ENCODE data around the gene NPY4R2.
"Not testable (repeated sequence)": the region's sequence is repeated elsewhere in the genome, so short reads cannot be mapped to it uniquely, and the experiment has no call there.

The NPY4R2 gene, protein sequence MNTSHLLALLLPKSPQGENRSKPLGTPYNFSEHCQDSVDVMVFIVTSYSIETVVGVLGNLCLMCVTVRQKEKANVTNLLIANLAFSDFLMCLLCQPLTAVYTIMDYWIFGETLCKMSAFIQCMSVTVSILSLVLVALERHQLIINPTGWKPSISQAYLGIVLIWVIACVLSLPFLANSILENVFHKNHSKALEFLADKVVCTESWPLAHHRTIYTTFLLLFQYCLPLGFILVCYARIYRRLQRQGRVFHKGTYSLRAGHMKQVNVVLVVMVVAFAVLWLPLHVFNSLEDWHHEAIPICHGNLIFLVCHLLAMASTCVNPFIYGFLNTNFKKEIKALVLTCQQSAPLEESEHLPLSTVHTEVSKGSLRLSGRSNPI

DNA sequence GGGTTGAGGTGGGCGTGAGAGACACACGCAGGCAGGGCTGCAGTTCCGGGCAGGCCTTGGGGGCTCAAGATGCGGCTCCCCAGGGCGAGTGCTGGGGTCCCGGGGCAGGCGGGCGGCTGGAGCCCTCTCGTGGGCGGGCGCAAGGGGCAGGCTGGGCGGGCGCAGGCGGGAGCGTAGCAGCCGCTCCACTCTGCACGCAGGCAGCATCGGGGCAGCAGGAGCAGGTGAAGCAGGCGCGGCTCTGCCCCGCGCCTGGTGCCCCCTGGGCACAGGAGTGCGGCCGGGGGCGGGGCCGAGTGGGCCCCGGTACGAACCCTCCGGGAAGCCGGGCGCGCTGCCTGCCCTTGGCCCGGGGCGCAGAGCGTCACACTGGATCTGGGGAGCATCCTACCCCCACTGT is at the start of gene NPY4R2:
Gene NPY4R2, plus strand, starts transcription at position 188 of the 400 bp plus-strand sequence. CDS start 3,326 bp downstream, outside the sequence.
- DNase-seq (ENCODE audit: low spot score), result not testable (repeated sequence)

DNA sequence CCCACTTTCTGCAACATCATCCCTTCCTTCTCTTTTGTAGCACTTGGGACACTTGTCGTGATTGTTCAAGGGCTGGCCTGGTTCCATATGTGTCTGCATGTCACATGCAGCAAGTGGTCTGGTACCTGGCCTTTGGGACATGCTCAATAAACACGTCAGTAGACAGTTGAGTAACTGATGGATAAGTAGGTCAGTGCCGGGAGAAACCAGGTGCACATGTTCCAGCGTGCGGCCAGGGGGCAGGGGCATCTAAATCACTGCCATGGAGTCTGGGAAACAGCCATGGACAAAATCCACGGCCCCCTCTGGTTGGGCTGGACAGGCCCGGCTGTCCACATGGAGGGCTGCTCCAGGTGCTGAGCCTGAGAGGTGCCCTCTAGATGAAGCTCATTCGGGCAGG is 47.6 kb upstream of the NPY4R2 start:
- DNase-seq (ENCODE audit: low spot score), result not testable (repeated sequence)

DNA sequence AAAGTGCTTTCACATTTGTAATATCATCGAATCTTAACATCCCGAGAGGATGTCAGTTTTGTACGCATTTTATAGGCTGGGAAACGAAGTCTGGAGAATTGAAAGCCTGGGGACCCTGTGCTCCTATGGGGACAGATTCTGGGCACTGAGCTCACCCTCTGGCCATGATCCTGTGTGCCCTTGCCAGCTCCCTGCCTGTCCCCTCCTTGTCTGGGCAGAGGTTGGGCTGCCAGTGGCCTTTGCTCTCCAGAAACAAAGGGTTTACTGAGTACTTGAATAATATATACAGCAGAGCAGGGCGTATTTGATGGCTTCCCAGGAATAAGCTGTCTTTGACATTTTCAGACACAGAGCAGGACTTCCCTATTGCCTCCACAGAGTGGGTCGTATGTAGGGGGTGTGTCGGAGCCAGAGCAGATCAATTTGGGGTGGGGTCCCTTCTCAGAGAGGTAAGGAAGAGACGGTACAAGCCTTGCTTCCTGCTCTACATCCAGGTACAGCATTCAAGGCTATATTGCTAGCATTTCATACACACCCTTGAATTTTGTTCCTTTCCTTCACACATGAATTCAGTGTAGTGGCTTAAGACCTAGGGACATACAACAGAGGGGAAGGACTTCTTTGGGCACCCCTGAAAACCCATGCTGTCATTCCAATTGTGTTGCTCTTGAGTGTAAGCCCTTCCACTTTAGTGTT is 46.8 kb upstream of the NPY4R2 start:
- not testable (repeated sequence) for DNase-seq (ENCODE audit: low spot score)

DNA sequence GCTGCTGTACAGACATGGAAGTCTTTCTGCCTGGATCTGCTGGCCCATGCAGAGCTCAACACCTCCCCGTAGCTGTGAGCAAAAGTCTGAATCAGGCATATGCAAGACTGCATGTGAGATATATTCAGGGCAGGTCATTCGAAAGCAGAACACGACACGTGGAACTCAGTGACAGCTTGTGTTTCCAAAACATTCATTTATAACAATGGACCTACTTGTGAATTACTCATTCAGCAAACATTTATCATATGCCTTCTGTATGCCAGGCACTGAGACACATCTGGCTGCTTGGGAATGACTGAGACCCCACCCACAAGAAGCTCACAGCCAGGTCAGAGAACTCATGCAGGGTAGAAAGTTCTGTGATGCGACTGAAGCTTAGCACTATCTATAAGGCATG is 46.2 kb upstream of the NPY4R2 start:
- not testable (repeated sequence) for DNase-seq (ENCODE audit: low spot score)

DNA sequence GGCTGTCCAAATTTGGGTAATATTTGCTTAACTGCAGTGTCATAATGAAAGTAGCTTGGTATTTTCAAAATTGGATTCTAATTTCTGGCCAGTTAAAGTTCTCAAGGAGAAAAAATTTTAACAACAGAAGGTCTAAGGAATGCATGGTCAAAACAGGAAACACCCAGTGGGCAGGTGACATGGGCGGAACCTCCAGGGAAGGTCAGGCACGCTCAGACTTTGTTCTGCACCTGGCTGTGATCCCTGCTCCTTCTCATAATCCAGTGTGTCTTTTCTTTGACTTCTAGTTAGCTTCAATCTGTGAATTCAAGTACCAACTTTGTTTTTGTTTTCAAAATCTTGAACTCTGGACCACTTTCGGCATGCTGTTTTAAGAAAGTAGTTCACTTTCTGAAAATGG is 34.2 kb upstream of the NPY4R2 start:
- not testable (repeated sequence) for DNase-seq (ENCODE audit: low spot score)

DNA sequence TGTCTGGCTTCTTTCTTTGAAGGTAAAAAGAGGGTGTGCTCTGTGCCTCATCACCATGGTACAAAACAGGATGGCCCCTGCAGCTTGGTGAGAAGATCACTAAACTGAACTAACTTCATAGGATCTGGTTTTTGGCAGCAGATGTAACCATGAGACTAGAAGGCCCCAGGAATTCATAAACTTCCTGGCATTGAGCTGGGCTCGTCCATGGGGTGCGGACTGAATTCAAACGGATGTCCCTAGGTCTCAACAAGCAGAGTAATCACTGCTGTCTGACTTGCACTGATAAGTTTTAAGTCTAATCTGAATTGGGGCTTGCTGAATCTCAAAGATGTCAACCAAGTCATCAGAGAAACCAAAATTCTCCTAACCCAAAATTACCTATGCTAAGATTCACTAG is 33.5 kb upstream of the NPY4R2 start:
- not testable (repeated sequence) for DNase-seq (ENCODE audit: low spot score)

DNA sequence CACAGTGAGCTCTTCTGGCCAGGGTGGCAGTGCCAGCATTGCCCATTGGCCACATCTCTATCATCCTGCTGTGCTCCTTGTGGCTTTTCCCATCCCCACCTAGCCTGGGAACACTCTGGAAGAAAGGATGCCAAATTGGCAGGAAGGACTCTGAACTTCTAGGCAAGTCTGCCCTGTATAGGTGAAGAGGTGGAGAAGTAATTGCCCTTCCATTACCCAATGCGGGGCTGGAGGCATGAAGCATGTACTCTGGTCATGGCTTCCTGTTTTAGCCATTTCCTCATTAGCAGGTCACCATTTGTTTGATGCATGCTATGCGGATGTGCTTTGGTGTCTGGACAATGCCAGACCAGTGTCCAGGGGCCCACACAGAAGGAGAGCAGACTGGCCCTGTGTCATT is 32.1 kb upstream of the NPY4R2 start:
- not testable (repeated sequence) for DNase-seq (ENCODE audit: low spot score)

DNA sequence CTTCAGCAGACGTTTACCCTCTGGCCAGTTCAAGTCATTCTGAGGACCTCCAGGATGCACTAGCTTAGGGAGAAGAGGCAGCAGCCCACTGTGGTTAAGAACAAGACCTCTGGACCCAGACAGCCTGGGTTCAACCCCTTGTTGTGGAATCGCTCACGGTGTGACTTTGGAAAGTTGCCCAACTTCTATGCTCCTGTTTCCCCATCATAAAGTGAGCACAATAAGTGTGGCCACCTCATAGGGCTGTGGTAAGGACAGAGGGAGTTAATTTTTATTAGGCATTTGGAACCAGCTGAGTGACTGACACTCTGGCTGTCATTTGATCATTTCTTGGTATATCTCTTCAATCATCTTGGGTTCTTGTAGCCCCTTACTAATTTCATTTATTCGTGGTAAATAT is 31.6 kb upstream of the NPY4R2 start:
- not testable (repeated sequence) for DNase-seq (ENCODE audit: low spot score)

DNA sequence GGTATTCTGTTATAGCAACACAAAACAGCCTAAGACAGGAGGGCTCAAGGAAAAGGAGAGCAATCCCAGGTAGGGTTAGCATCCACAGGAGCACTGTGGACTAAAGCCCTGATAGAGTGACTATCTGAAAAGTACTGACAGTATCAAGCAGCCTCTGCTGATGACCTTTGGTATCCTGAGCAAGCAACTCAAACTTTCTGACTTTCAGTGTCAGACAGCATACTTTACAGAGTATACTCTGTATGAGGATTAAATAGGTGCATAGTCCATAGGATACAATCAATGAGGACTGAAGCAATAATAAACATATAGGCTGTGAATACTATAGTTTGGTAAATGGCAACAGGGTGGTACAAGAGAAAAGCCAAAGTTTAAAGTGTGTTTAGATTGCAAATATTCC is 27.7 kb upstream of the NPY4R2 start:
- DNase-seq (ENCODE audit: low spot score), result not testable (repeated sequence)

DNA sequence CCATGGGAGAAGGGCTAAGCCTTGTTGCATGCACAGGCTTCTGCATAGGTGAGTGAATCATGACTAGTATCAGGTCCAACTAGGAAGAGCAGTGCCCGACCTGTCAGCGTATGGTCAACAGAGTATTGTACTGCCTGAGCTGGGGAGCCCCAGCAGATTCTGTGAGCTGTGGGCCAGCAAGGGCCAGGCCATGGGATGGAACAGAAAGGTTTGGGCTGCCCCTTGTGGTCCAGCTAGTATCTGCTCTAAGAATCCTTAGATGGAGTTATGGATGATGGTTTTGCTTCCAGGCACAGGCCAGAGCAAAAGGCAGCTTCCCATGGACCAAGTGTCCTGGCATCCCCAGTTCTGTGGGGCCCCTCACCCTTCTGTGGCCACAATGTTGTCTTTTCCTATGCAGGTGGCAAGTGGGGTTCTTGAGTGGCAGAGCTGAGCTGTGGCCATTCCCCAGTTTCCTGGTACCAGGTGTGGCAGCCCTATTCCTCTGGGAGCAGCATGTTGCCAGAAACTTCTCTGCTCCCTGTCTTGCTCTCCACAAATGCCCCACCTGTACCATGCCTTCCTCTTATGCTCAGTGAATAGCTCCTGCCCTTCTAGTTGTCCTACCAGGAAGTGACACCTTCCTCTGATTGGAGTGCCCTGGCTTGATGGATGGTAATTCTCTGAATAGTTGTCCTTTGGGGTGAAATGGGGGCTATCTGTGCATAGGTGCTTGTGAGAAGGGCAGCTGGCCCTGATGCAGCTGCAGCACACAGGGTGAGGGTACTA is 25.8 kb upstream of the NPY4R2 start:
- DNase-seq (ENCODE audit: low spot score), result not testable (repeated sequence)

DNA sequence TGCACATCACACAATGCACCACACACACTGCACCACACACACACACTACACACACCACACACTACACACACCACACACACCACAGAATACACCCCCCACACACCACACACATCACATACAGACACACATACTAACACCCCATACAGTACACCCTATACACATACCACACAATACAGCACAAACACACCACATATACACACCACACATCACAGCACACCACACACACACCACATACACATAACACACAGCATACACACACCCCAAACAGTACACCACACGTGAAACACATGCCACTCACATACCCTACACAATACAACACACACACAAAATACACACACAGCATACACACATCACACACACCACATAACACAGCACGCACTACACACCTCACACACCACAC is 23.9 kb upstream of the NPY4R2 start:
- DNase-seq (ENCODE audit: low spot score), result not testable (repeated sequence)

DNA sequence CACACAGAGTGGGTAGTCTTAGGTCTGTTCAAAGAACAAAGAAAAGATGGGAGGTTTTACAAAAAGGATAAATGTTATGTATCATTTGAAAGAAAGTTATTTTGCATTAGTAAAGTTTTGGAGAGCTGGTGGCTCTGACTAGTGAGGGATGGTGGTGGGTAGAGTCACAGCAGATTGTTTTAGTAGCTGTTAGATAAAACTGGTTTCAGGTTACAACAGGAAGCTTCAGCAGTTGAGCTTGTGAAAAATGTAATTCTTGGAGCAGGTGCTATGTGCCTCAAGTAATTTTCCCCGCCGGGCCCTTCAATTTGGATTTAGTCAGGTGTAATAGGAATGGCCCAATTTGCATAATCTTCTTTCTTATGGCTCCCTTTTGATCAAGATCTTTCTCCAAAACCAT is 20.6 kb upstream of the NPY4R2 start:
- DNase-seq (ENCODE audit: low spot score), result not testable (repeated sequence)

DNA sequence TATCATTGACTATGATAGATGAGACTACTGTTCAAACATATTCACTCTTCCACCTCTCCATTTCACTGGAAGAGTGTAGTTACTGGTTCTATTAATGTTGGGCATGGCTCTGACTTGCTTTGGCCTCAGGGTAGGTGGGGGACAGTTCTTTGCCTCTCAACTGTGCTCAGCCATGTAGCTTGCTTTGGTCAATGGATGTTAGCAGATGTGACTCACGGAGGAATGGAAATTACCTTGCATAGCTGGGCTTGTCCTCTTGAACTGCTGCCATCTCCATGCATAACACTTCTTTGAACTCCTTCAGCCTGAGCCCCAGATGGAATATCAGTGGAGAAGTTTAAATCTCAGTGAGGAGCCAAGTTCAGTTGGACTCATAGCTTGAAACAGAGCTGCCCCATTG is 9.1 kb upstream of the NPY4R2 start:
- not testable (repeated sequence) for DNase-seq (ENCODE audit: low spot score)

DNA sequence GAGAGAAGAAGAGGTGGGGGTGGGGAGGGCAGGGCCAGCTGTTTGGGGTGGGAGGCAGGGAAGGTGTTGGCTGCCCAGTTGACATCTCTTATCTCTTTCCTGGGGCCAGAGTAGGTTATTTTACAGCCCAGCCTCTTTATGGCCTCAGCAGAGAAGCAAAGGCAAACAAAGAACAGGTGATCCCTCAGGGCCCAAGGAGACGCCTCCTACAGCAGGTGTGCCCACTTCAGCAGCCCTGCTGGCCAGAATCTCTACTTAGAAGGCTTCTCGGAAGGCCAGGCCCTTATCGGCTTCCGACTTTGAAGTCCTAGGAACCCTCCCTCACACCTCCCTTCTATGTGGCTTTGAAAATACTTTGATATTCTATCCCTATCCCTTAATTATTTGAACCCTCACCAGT is 8.0 kb upstream of the NPY4R2 start:
- not testable (repeated sequence) for DNase-seq (ENCODE audit: low spot score)

DNA sequence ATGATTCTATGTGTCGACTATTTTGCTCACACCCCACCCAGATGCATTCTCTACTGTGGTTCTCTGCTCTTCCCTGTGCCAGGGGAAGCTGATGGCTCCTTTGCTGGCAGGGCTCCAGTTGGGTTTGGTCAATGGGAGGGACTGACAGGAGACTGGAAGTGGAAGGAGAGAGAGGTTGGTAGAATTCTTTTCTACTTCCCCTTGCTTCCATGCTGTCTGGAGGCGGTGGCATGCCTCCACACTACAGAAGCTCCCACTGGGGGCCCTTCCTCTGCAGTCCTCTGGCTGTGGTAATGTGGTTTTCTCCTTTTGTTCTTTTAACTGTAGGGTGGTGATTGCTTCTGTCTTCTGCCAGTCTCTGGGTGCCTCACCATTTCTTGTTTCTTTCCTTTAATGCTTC is 4.4 kb upstream of the NPY4R2 start:
- not testable (repeated sequence) for DNase-seq (ENCODE audit: low spot score)

DNA sequence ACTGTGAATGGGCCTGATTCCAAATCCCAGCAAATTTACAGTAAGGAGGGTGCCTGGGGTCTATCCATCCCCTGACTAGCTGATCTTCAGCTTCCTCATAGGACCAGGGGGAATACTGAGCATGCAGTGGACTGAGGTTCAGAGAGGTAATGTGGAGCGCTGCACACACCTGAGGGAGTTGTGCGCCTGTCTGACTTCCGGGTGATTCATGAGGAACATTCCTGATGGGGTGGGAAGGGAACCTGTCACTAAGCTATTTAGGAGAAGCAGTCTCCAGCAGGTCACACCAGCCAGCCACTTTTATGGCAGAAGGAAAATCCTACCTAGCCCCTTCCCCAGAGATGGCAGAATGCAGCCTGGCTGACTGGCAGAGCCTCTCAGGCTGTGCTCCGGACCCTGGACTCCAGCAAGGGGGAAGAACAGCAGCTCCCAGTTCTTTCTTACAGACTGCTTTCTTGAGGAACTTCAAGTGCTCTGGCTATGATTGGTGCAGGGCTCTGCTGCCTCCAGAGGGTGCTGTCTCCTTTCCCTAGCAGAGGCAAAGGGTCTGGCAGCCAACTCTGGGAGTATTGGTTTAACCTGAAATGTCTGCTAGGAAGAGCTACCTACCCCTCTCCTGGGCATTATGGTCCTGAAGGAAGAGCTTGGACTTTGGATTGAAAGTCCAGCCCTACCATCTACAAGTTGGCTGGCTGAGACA is 2.5 kb upstream of the NPY4R2 start:
- DNase-seq (ENCODE audit: low spot score), result not testable (repeated sequence)

DNA sequence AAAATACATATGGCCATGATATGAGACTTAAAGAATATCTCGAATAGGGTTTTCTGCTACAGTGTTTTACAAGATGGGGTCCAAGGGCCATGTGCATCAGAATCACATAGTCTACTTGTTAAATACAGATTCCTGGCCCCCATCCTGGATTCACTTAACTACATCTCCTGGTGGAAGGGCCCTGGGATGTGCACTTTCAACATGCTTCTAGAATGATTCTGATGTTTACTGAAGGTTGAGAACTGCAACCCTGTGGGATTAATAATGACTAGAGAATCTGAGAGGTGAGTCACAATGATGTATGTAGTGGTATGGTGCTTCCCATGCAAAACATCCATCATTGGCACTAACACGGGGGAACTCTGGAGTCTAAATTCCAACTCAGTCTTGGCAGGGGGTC is 2.1 kb downstream of the NPY4R2 start:
- not testable (repeated sequence) for DNase-seq (ENCODE audit: low spot score)

DNA sequence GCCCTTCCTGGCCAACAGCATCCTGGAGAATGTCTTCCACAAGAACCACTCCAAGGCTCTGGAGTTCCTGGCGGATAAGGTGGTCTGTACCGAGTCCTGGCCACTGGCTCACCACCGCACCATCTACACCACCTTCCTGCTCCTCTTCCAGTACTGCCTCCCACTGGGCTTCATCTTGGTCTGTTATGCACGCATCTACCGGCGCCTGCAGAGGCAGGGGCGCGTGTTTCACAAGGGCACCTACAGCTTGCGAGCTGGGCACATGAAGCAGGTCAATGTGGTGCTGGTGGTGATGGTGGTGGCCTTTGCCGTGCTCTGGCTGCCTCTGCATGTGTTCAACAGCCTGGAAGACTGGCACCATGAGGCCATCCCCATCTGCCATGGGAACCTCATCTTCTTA is 4.0 kb downstream of the NPY4R2 start:
- not testable (repeated sequence) for DNase-seq (ENCODE audit: low spot score)

DNA sequence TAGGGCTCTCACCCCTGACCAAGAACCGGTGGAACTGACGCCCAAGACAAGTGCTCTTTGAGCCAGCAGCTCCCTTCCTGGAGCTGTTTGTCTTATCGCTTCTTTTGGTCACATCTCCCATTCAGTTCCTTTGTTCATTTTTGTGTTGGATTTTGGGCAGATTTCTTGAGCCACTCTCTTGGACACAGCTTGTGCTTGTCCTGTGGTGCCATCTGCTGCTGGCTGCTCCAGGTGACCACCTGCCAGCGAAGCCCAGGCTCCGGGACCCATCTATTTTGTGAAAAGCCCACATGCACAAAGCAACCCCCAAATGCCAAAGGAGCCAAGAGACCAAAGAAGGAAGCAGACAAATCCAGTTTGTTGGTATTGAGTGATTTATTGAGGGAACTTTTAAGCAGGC is 6.2 kb downstream of the NPY4R2 start:
- DNase-seq (ENCODE audit: low spot score), result not testable (repeated sequence)

DNA sequence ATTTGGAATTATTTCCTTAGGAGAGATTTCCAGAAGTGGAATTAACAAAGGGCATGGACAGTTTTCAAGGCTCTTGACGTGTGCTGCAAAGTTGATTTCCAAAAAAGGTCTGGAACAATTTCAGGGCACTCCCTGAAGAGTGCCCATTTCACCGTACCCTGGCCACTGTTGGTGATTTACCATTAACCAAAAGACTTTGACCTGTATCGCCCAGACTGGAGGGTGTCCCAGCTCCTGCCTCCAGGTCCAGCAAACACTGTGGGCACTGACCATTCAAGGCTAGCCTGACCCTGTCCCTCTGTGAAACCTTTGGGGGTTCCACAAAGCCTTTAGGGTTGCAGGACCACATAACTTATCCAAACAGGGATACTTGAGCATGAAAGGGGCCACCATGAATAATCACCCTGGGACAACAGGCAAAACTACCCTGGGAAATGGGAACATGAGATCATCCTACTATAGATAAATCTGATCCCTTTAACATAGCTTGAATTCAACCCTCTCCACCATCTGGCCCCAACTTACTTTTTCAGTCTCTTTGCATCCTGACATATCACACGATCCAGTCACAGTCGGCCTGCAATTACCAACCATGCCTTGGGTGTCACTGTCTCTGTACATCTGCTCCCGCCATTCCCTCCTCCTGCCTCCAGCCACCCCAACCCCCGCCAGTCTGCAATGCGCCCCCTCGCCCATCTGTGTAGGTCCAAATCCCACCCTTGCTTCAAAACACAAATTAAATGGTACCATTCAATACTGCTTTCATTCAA is 8.9 kb downstream of the NPY4R2 start:
- DNase-seq (ENCODE audit: low spot score), result not testable (repeated sequence)

DNA sequence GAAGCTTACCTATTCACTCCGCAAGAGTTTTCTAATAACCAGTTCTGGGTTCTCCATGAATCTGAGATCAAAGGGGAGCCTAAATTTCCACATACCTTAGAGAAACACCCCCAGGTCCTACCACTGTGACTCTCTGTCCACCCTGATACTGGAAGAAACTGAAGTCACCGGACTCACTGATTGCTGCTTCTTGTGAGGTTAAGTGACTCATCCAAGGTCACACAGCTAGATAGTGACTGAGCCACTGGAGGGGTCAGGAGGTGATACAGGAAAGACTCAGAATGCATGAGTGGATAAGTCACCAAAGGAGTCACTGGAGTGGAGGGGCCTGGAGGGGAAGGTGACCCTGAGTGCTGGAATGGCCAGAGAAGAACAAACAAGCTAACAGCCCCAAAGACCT is 9.8 kb downstream of the NPY4R2 start:
- DNase-seq (ENCODE audit: low spot score), result not testable (repeated sequence)

Measured in COLO829 (cell line).